Prostate gland (tissue), 2 donors: ENCODE measurements around the gene CTNND2. TPM values are rescaled to one million over a fixed set of nuclear protein-coding genes. Genes with fewer than 3 reads are reported as not detected.

Experiments
- DNase-seq: peaks from one replicate; pipeline ENCODE4 v3.0.0-alpha.2; 2019; ENCODE audit warnings: low spot score
- H3K27ac ChIP-seq, 2 donors: fragments of 200-600 bp; sonication (generic); 2 replicates each; pipeline ENCODE4 v1.5.1; 2017 to 2019
- H3K27me3 ChIP-seq: fragments of 200-600 bp; sonication (generic); replicated peaks from 2 replicates; pipeline ENCODE4 v1.5.1; 2019; ENCODE audit not compliant: insufficient read depth
- H3K36me3 ChIP-seq, 2 donors: fragments of 200-600 bp; sonication (generic); 1 replicate in 1 of 2; 2 replicates in 1 of 2; pipeline versions ENCODE4 v1.5.1 to v1.8.1; 2017 to 2019
- H3K4me1 ChIP-seq: fragments of 200-600 bp; sonication (generic); replicated peaks from 2 replicates; pipeline ENCODE4 v1.5.1; 2019
- H3K4me3 ChIP-seq, 2 donors: fragments of 200-600 bp; sonication (generic); 2 replicates each; pipeline ENCODE4 v1.5.1; 2017 to 2019
- H3K9me3 ChIP-seq: fragments of 200-600 bp; sonication (generic); 2 replicates; pipeline ENCODE4 v1.5.1; 2017
- POLR2A ChIP-seq: fragments of 450-650 bp; IDR thresholded peaks from one replicate; pipeline ENCODE4 v1.6.1; 2016; ENCODE audit warnings: antibody characterized with exemption, mild to moderate bottlenecking
- POLR2AphosphoS5 ChIP-seq: sonication (generic); formaldehyde crosslinking; IDR thresholded peaks from one replicate; pipeline ENCODE4 v1.6.1; 2017; ENCODE audit warnings: antibody characterized with exemption
- WGBS: methylation state at CpG from one replicate; pipeline ENCODE4 v1.1.5; 2018; 5-methylcytosine and 5-hydroxymethylcytosine counted together
- intact Hi-C: fragments of 100-400 bp; cut with DNase I; formaldehyde crosslinking; loops from one replicate; pipeline ENCODE4 v1.14.2; 2022
- total RNA-seq, 2 donors: library from RNA; depleted of rRNA; stranded (reverse); fragments of >200 nt; gene quantifications; one replicate each; pipeline ENCODE4 v1.1.0, GENCODE V29; 2016
- TF ChIP-seq, protein P1 (sequence below), 4 experiments: fragments of 200-600 bp in 2 of 4; fragments of 450-650 bp in 2 of 4; sonication (generic) in 2 of 4; IDR thresholded peaks; 1 replicate in 3 of 4; 2 replicates in 1 of 4; pipeline ENCODE4 v1.5.1; 2016 to 2019; ENCODE audit warnings: antibody characterized with exemption in 4 of 4, mild to moderate bottlenecking in 2 of 4, moderate library complexity in 2 of 4

The CTNND2 gene, protein sequence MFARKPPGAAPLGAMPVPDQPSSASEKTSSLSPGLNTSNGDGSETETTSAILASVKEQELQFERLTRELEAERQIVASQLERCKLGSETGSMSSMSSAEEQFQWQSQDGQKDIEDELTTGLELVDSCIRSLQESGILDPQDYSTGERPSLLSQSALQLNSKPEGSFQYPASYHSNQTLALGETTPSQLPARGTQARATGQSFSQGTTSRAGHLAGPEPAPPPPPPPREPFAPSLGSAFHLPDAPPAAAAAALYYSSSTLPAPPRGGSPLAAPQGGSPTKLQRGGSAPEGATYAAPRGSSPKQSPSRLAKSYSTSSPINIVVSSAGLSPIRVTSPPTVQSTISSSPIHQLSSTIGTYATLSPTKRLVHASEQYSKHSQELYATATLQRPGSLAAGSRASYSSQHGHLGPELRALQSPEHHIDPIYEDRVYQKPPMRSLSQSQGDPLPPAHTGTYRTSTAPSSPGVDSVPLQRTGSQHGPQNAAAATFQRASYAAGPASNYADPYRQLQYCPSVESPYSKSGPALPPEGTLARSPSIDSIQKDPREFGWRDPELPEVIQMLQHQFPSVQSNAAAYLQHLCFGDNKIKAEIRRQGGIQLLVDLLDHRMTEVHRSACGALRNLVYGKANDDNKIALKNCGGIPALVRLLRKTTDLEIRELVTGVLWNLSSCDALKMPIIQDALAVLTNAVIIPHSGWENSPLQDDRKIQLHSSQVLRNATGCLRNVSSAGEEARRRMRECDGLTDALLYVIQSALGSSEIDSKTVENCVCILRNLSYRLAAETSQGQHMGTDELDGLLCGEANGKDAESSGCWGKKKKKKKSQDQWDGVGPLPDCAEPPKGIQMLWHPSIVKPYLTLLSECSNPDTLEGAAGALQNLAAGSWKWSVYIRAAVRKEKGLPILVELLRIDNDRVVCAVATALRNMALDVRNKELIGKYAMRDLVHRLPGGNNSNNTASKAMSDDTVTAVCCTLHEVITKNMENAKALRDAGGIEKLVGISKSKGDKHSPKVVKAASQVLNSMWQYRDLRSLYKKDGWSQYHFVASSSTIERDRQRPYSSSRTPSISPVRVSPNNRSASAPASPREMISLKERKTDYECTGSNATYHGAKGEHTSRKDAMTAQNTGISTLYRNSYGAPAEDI (N-terminal part only)
- 10 to 100 TPM in 1 of 2 donors, 1 to 10 TPM in 1; 5.5 to 11.2 TPM for total RNA-seq

DNA sequence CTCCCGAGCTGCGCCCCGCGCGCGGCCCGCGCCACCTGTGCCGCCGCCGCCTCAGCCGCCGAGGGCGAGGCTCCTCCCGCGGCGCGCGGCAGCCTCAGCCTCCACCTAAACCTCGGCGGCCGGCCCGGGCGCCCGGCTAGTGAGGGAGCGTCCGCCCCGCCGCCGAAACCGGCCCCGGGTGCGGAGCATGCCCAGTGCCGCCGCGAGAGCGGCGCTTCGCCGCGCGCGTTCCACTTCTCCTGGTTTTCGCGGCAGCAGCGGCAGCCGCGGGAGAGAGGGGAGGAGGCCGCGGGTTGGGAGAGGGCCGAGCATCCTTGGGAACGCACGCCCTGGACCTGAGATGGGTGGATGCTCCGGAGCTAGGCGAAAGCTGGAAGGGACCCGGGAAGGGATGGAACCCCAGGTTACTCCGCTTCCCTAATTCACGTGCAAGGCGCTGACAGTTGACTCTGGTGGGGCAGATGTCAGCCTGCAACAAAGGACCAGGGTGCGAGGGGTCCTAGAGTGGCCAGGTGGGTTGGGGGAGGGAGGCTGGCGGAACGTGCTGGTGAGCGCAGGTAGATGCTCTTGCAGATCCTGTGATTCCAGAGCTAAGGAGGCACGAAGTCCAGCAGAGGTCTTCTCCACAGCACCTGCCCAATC lies at the start of gene CTNND2:
TSS of gene CTNND2 (minus strand) at position 182 of the 642 bp plus-strand sequence. CDS start 593 bp downstream, outside the sequence.
- Histone ChIP-seq H3K4me3 (peak within 1 kb of the TSS; percentile 35 to 46), H3K36me3 (no peaks in the 10 kb centered on the region)
- intact Hi-C loops, result no loop called here

DNA sequence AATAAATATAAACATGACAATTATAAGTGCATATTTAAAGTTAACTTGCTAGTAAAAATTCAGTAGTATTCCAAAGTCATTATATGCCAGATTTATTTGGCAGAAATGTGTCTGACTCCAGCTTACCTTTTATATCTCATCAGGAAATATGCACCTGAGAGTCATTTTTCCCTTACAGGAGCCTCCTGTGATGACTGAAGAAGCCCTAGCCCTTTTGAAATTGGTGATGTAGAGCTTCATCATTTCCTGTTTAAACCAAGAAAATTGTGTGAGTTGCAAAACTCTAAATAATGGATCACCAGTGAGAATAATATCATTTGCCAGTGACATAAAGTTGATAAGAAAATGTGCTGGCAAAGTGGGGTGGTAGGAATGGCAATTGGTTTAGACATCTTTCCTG lies 42.1 kb upstream of the CTNND2 start:
- no peak overlapping the region for H3K4me3 ChIP-seq
- H3K36me3 ChIP-seq, result no peaks in the 10 kb centered on the region
- H3K27me3 ChIP-seq, result no peaks in the 10 kb centered on the region
- no peaks in the 10 kb centered on the region for H3K4me1 ChIP-seq
- no peak overlapping the region for H3K27ac ChIP-seq
- H3K9me3 ChIP-seq, result no peaks in the 10 kb centered on the region
- intact Hi-C loops, result no loop called here
- DNase-seq, result no peak
- TF ChIP-seq POLR2A (no peak), POLR2AphosphoS5 (no peak)
- TF ChIP-seq, protein P1, sequence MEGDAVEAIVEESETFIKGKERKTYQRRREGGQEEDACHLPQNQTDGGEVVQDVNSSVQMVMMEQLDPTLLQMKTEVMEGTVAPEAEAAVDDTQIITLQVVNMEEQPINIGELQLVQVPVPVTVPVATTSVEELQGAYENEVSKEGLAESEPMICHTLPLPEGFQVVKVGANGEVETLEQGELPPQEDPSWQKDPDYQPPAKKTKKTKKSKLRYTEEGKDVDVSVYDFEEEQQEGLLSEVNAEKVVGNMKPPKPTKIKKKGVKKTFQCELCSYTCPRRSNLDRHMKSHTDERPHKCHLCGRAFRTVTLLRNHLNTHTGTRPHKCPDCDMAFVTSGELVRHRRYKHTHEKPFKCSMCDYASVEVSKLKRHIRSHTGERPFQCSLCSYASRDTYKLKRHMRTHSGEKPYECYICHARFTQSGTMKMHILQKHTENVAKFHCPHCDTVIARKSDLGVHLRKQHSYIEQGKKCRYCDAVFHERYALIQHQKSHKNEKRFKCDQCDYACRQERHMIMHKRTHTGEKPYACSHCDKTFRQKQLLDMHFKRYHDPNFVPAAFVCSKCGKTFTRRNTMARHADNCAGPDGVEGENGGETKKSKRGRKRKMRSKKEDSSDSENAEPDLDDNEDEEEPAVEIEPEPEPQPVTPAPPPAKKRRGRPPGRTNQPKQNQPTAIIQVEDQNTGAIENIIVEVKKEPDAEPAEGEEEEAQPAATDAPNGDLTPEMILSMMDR (IDR thresholded peaks at IDR 0.05), result no peak

More for the DNA sequence above, at the start of gene CTNND2:
- under 1% methylated on average over 42 of the region's 64 CpGs for WGBS
- Histone ChIP-seq H3K27me3 (no peaks in the 10 kb centered on the region), H3K9me3 (no peaks in the 10 kb centered on the region), H3K4me1 (no peaks in the 10 kb centered on the region), H3K27ac (peak within 1 kb of the TSS; percentile 30 to 57)
- TF ChIP-seq POLR2AphosphoS5, result no peak
- TF ChIP-seq, protein P1 (IDR thresholded peaks at IDR 0.05), result no peak
- no peak for TF ChIP-seq POLR2A
- peak; percentile 33 for DNase-seq

DNA sequence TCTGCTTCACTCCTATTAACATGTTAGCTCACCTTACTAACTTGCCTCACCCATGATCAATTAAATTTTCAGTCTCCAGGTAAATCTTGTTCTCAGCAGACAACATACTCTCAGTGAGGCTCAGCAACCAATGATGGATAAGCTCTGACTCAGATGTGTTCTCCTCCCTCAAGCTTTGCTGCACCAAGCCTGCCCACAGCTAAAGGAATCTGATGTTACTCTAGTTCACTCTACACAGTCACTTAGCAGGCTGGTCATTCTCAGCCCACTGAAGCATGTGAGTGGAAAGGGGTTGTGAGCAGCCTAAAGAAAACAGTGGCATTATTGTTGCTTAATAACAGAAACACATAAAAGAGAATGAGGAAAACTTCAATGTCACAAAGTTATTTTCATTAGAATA lies 37.3 kb upstream of the CTNND2 start:
- no peaks in the 10 kb centered on the region for H3K27me3 ChIP-seq
- H3K27ac ChIP-seq, result no peak overlapping the region
- H3K4me3 ChIP-seq, result no peak overlapping the region
- no peaks in the 10 kb centered on the region for H3K9me3 ChIP-seq
- no peaks in the 10 kb centered on the region for H3K4me1 ChIP-seq
- DNase-seq, result no peak
- TF ChIP-seq POLR2A (no peak), POLR2AphosphoS5 (no peak)
- TF ChIP-seq, protein P1 (IDR thresholded peaks at IDR 0.05), result no peak
- H3K36me3 ChIP-seq, result no peaks in the 10 kb centered on the region
- intact Hi-C loops, result no loop called here

DNA sequence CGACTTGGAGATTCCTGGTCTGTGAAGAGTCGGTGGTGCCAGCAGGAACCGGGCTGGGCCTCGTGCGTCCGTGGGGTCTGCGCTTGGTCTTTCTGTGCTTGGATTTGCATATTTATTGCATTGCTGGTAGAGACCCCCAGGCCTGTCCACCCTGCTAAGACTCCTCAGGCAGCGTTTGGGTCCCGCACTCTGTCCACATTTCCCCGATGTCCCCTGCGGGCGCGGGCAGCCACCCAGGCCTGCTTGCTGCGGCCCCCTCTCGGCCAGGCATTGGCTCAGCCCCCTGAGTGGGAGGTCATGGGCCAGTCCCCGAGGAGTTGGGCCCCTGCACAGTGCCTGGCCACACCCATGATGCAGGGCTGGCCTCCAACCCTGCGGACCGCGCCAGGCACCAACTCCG lies 27.4 kb upstream of the CTNND2 start:
- H3K27ac ChIP-seq, result no peak overlapping the region
- no peak for DNase-seq
- intact Hi-C loops, result no loop called here
- H3K36me3 ChIP-seq, result no peaks in the 10 kb centered on the region
- TF ChIP-seq, protein P1 (IDR thresholded peaks at IDR 0.05), result no peak
- no peak for TF ChIP-seq POLR2AphosphoS5
- TF ChIP-seq POLR2A, result no peak
- H3K27me3 ChIP-seq, result no peaks in the 10 kb centered on the region
- H3K4me1 ChIP-seq, result no peaks in the 10 kb centered on the region
- no peaks in the 10 kb centered on the region for H3K9me3 ChIP-seq
- no peak overlapping the region for H3K4me3 ChIP-seq
- WGBS, result 87% methylated on average over 20 of the region's 20 CpGs
